Measurements from ENCODE around the gene SSBP2.
"Not testable (repeated sequence)": the region's sequence is repeated elsewhere in the genome, so short reads cannot be mapped to it uniquely, and the experiment has no call there.

Gene SSBP2

GRCh38 chr5:81426359-81427030 is 324.4 kb downstream of the SSBP2 start:
- no peak for DNase-seq (ENCODE audit: low read depth)

- DNase-seq (ENCODE audit: low read depth): no peak
These were observed 325.3 kb downstream of the SSBP2 start for GRCh38 chr5:81425569-81425968.

DNA sequence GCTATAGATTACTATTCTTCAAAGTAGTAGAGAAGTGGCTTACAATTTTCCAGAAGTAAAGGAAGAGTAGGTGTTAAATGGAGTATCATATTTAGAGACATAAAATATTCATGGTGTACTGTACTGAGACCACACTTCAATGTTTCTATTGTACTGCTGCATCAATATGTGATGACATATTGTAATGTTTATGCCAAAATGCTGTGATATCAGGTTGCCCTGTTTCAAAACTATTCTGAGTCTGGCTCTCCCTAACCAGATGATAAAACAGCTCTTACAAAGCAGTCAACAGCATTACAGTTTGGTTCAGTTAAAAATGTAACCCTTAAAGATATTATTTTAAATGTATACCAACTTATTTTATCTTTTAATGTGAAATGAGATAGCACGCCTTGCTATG is 326.2 kb downstream of the SSBP2 start:
- no peak for DNase-seq (ENCODE audit: low read depth)

DNA sequence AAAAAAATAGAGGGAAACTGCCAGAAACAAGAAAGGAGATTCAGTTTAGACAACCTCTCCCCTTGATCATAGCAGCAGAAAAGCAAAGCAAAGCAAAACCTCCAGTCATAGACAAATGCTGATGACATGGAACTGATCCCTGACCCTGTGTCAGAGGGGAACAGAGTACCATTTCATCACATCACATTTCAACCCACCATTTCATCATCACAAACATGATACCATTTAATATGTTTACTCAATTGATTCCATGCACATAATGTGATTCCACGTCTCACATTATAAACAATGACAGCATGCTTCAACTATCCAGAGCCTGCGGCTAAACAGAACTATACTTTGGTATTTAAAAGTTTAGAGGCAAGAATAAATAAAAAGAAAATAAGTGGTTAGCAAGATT is 328.2 kb downstream of the SSBP2 start:
- DNase-seq (ENCODE audit: low read depth): no peak

GRCh38 chr5:81420039-81420667 is 330.7 kb downstream of the SSBP2 start:
- DNase-seq (ENCODE audit: low read depth): no peak

GRCh38 chr5:81418606-81419005 is 332.3 kb downstream of the SSBP2 start:
- DNase-seq (ENCODE audit: low read depth): no peak

- no peak for DNase-seq (ENCODE audit: low read depth)
These were observed 333.8 kb downstream of the SSBP2 start for GRCh38 chr5:81417052-81417451.

- no peak for DNase-seq (ENCODE audit: low read depth)
These were observed 341.0 kb downstream of the SSBP2 start for GRCh38 chr5:81409896-81410295.

DNA sequence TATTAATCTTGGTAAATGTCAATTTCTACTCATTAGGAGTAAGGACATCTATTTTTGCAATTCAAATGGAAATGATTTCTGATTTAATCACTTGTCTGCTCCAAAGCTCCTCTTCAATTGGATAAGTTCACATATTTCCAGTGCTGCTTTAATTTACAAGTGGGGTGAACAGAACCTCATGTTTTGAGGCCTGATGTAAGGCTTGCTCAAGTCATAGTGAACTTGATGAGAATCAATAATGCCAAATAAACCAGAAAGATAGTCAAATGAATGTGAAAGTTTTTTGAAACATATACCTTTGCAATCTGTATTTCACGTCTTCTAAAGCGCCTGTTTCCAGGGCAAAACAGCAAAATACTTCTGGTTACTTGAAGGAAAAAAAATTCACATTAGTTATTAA is 341.5 kb downstream of the SSBP2 start:
- no peak for DNase-seq (ENCODE audit: low read depth)

- no peak for DNase-seq (ENCODE audit: low read depth)
These were observed 342.4 kb downstream of the SSBP2 start for GRCh38 chr5:81408496-81408895.

DNA sequence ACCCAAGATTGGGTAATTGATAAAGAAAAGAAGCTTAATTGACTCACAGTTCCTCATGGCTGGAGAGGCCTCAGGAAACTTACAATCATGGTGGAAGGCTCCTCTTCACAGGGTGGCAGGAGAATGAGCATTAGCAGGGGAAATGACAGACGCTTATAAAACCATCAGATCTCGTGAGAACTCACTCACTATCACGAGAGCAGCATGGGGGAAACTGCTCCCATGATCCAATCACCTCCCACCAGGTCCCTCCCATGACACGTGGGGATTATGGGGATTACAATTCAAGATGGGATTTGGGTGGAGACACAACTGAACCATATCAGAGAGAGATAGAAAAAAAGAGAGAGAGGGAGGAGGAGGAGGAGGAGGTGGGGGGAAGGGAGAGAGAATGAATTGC is 343.1 kb downstream of the SSBP2 start:
- not testable (repeated sequence) for DNase-seq (ENCODE audit: low read depth)

DNA sequence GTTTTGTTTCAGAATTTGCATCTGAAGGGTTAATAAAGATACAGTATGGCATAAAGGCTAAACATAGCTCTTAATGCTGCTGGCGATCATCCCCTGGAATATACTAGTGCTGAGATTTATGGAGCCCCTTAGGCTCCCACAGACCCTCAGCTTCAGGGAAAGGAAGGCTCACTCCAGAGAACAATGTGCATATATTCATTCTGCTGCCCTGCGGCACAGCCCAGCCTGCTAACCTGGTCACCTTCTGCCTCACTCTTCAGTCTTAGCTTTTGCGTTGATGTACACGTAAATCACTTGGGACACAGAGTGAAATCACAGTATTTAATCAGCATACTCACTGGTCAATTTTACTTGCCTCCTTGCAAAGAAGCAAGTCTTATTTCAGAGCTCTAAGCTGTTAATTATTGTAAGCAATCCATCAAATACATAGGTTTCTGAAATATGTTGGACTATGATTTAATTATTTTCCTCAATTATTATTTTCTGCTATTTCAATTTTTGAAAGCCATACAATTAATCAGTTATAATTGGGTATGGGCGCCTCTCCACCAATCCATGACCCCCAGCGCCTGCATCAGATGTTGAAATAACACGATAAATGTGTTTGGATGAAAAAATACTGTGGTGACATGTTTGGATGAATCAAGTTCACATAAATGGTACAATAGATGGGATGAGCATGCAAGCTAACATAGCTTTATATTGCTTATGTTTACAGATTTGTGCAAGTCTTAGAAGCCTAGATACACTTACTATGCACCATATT is 345.6 kb downstream of the SSBP2 start:
- DNase-seq (ENCODE audit: low read depth): no peak

DNA sequence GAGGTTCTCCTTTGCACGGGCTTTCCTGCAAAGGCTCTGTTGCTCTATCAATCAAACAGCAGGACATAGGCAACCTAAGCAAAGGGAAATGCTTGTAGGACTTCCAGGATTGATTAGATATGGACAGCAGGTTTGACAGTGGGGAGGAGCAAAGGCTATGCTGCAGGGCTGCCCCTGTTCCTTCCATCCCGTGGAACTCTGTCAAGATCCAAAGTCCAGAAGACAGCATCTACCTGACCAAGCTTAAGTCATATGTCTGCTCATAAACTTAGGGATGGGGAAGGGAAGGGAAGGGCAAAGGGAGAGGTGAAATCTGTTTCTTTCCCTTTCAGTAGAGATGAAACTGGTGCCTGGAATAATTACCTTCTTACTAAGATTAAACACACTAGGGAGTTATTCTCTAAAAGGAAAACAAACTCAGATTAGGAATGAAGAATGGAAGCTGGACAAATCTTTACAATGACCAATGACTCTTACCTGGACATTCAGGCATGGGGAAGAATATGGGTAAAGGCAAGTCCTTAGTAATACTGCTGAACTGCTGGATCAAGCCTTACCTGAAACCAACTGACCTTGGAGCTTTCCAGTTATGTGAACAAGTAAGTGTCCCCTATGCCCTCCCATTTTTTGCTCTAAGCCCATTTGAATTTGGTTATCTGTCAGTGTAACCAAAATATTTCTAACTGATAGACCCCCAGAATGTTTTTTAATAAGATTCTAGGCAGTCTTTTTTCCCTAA is 348.5 kb downstream of the SSBP2 start:
- no peak for DNase-seq (ENCODE audit: low read depth)

GRCh38 chr5:81401266-81401665 is 349.6 kb downstream of the SSBP2 start:
- no peak for DNase-seq (ENCODE audit: low read depth)

DNA sequence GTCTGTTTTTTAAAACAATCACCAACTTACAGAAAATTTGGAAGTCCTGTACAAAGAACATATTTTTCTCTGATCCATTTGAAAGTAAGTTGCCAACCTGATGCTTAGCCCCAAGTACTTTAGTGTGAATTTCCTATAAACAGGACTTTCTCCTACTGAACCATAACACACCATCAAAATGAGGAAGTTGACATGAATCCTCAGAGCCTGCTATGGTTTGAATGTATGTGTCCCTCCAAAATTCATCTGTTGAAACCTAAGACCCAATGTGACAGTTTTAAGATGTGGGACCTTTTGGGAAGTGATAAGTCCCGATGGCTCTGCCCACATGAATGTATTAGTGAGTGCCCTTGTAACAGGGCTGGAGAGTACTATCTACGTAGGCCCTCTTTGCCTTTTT is 350.5 kb downstream of the SSBP2 start:
- DNase-seq (ENCODE audit: low read depth): no peak

DNA sequence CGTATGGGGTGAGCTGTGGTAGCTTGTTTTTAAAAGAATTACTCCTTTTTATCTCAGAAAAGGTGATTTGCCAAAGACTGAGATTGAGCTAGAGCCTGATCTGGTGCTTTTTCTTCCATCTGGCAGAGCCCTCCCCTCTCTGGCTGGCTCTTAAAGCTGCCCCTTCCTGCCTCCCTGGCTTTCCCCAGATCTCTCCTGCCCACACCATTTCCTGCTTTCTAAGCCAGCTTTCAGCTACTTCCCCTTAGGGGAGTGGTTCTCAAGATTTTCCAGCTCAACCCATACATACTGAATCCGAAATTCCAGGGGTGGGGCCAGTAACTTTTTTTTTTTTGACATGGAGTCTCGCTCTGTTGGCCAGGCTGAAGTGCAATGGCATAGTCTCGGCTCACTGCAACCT is 352.2 kb downstream of the SSBP2 start:
- no peak for DNase-seq (ENCODE audit: low read depth)

DNA sequence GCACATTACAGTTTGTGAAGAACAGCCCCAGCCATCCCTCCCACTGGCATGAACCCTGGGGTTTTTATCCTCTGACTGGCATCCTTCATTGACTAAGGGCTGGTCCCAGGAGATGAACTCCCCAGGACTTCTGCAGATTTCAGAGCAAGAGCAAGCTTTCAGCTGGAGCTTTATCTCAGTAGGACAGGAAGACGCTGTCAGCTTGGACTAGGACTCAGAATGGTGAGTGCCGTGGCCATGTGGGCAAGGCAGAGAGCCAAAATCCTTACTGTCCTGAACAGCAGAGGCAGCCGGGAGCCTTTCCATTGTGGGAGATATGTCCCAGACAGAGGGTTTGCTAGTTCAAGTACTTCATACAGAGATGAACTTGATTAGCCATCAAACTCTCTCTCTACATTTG is 353.7 kb downstream of the SSBP2 start:
- DNase-seq (ENCODE audit: low read depth): no peak

DNA sequence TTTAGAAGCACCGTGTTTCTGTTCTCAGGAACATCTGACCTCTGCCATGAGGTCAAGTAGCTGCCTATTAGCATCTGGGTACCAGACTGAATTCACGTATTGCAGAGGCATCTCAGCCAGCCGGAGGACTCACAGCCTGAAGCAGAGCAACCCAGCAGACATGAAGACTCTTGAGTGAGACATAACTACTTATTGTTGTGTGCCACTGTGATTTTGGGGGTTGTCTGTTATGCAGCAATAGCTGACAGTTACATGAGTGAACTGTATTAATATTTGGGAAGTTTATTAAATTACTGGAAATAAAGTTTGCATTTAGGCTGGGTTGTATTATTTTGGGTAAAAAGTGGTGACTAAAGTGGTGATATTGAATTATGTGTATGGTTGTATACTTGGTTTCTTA is 355.6 kb downstream of the SSBP2 start:
- DNase-seq (ENCODE audit: low read depth): no peak

- no peak for DNase-seq (ENCODE audit: low read depth)
These were observed 356.8 kb downstream of the SSBP2 start, which contains the start of gene ACOT12 for GRCh38 chr5:81393783-81394718. TSS of gene ACOT12 (minus strand) at chr5:81394134. CDS start at chr5:81394114, 20 bp downstream.

DNA sequence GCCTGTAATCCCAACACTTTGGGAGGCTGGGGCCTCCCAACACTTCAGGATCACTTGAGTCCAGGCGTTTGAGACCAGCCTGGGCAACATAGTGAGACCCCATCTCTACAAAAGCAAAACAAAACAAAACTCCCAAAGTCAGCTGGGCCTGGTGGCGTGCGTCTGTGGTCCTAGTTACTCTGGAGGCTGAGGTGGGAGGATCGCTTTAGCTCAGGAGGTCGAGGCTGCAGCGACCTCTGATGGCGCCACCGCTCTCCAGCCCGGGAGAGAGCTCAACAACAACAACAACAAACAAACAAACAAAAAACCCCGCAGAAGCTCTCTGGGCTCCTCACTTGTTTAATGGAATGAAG is 357.5 kb downstream of the SSBP2 start:
- DNase-seq (ENCODE audit: low read depth): no peak

- DNase-seq (ENCODE audit: low read depth): no peak
These were observed 361.9 kb downstream of the SSBP2 start for GRCh38 chr5:81389025-81389424.

- no peak for DNase-seq (ENCODE audit: low read depth)
These were observed 362.7 kb downstream of the SSBP2 start for GRCh38 chr5:81388169-81388568.
